ENCODE data around the gene CWH43.
"Not testable (repeated sequence)": the region's sequence is repeated elsewhere in the genome, so short reads cannot be mapped to it uniquely, and the experiment has no call there.

CWH43 gene

GRCh38 chr4:49096215-49096614 lies 110.1 kb downstream of the CWH43 start:
- DNase-seq (ENCODE audit: low read depth in 4 of 4, low spot score in 1 of 4), result not testable (repeated sequence)

- DNase-seq (ENCODE audit: low read depth in 4 of 4, low spot score in 1 of 4), result not testable (repeated sequence)
Measured at GRCh38 chr4:49096627-49097026, 110.6 kb downstream of the CWH43 start.

GRCh38 chr4:49097071-49097470 lies 111.0 kb downstream of the CWH43 start:
- not testable (repeated sequence) for DNase-seq (ENCODE audit: low read depth in 4 of 4, low spot score in 1 of 4)

- not testable (repeated sequence) for DNase-seq (ENCODE audit: low read depth in 4 of 4, low spot score in 1 of 4)
Measured at GRCh38 chr4:49097505-49097904, 111.4 kb downstream of the CWH43 start.

- DNase-seq (ENCODE audit: low read depth in 4 of 4, low spot score in 1 of 4), result not testable (repeated sequence)
Measured at GRCh38 chr4:49098034-49098759, 112.1 kb downstream of the CWH43 start.

- not testable (repeated sequence) for DNase-seq (ENCODE audit: low read depth in 4 of 4, low spot score in 1 of 4)
Measured at GRCh38 chr4:49099831-49100444, 113.9 kb downstream of the CWH43 start.

GRCh38 chr4:49102344-49102898 lies 116.3 kb downstream of the CWH43 start:
- DNase-seq (ENCODE audit: low read depth in 4 of 4, low spot score in 1 of 4), result not testable (repeated sequence)

- DNase-seq (ENCODE audit: low read depth in 4 of 4, low spot score in 1 of 4), result not testable (repeated sequence)
Measured at GRCh38 chr4:49103436-49104136, 117.5 kb downstream of the CWH43 start.

GRCh38 chr4:49104231-49104930 lies 118.3 kb downstream of the CWH43 start:
- not testable (repeated sequence) for DNase-seq (ENCODE audit: low read depth in 4 of 4, low spot score in 1 of 4)

- DNase-seq (ENCODE audit: low read depth in 4 of 4, low spot score in 1 of 4), result not testable (repeated sequence)
Measured at GRCh38 chr4:49105248-49105904, 119.3 kb downstream of the CWH43 start.

GRCh38 chr4:49107262-49107661 lies 121.2 kb downstream of the CWH43 start:
- not testable (repeated sequence) for DNase-seq (ENCODE audit: low read depth in 4 of 4, low spot score in 1 of 4)

GRCh38 chr4:49108183-49108978 lies 122.3 kb downstream of the CWH43 start:
- not testable (repeated sequence) for DNase-seq (ENCODE audit: low read depth in 4 of 4, low spot score in 1 of 4)

GRCh38 chr4:49109567-49110166 lies 123.6 kb downstream of the CWH43 start:
- not testable (repeated sequence) for DNase-seq (ENCODE audit: low read depth in 4 of 4, low spot score in 1 of 4)

- DNase-seq (ENCODE audit: low read depth in 4 of 4, low spot score in 1 of 4), result not testable (repeated sequence)
Measured at GRCh38 chr4:49110579-49110978, 124.5 kb downstream of the CWH43 start.

Measured in stimulated activated CD4-positive, alpha-beta T cell treated with anti-CD3 and anti-CD28 coated beads, Interleukin-1b, Interleukin-23, amount 100 ng/mL, for 24 hours (primary cell).